Smooth muscle cell (in vitro differentiated cells): ENCODE data around the gene KIFAP3. TPM values are rescaled to one million over a fixed set of nuclear protein-coding genes. Genes with fewer than 3 reads are reported as not detected.

ENCODE experiments used
- DNase-seq: peaks from one replicate; lab custom pipeline; 2025; ENCODE audit not compliant: unreplicated experiment; lab: John Stamatoyannopoulos, UW
- H2AFZ ChIP-seq: fragments of 200-600 bp; sonication (generic); 2 replicates; pipeline ENCODE4 v1.6.0; 2016; ENCODE audit warnings: antibody characterized with exemption, low read depth, mild to moderate bottlenecking
- H3F3A ChIP-seq: fragments of 200-600 bp; sonication (generic); 2 replicates; pipeline ENCODE4 v1.6.0; 2017; ENCODE audit warnings: antibody characterized with exemption, low read depth
- H3K27ac ChIP-seq: fragments of 200-600 bp; sonication (generic); 2 replicates; pipeline ENCODE4 v1.5.1; 2016; ENCODE audit warnings: low read depth, mild to moderate bottlenecking
- H3K27me3 ChIP-seq: fragments of 200-600 bp; sonication (generic); 2 replicates; pipeline ENCODE4 v1.6.1; 2016; ENCODE audit warnings: low read depth, mild to moderate bottlenecking
- H3K36me3 ChIP-seq: fragments of 200-600 bp; sonication (generic); 2 replicates; pipeline ENCODE4 v1.5.1; 2016; ENCODE audit warnings: low read depth
- H3K4me1 ChIP-seq: fragments of 200-600 bp; sonication (generic); 2 replicates; pipeline ENCODE4 v1.5.1; 2016; ENCODE audit warnings: low read depth
- H3K4me2 ChIP-seq: fragments of 200-600 bp; sonication (generic); 2 replicates; pipeline ENCODE4 v1.6.0; 2016; ENCODE audit warnings: mild to moderate bottlenecking
- H3K4me3 ChIP-seq: fragments of 200-600 bp; sonication (generic); 2 replicates; pipeline ENCODE4 v1.5.1; 2016; ENCODE audit warnings: mild to moderate bottlenecking
- H3K79me2 ChIP-seq: fragments of 200-600 bp; sonication (generic); 2 replicates; pipeline ENCODE4 v1.6.0; 2016; ENCODE audit warnings: low read depth, mild to moderate bottlenecking
- H3K9ac ChIP-seq: fragments of 200-600 bp; sonication (generic); 2 replicates; pipeline ENCODE4 v1.6.0; 2016; ENCODE audit warnings: low read depth
- H3K9me3 ChIP-seq: fragments of 200-600 bp; sonication (generic); replicated peaks from 2 replicates; pipeline ENCODE4 v1.5.1; 2016; ENCODE audit warnings: low read depth
- H4K20me1 ChIP-seq: fragments of 200-600 bp; sonication (generic); 2 replicates; pipeline ENCODE4 v1.6.0; 2016; ENCODE audit warnings: low read depth
- CTCF ChIP-seq: fragments of 200-600 bp; sonication (generic); IDR thresholded peaks from 2 replicates; pipeline ENCODE4 v1.5.1; 2017; ENCODE audit warnings: borderline replicate concordance, mild to moderate bottlenecking, antibody characterized with exemption; ENCODE audit not compliant: insufficient read depth, poor library complexity, severe bottlenecking
- WGBS: methylation state at CpG from one replicate; pipeline ENCODE4 v1.1.7; 2016; ENCODE audit warnings: low lambda C conversion rate; 5-methylcytosine and 5-hydroxymethylcytosine counted together
- polyA plus RNA-seq: library from polyadenylated mRNA; unstranded; fragments of >200 nt; fragmentation: Nextera tagmentation; extraction: Ambion mirVana; gene quantifications from 2 replicates; pipeline ENCODE4 v1.2.1, GENCODE V29; 2016
- total RNA-seq: library from RNA; depleted of rRNA; stranded (reverse); fragments of >200 nt; gene quantifications from 2 replicates; pipeline ENCODE4 v1.2.3, GENCODE V29; 2014

KIFAP3 gene
- total and polyA plus RNA-seq, 2 experiments from 2014 or later = 37.1 to 55.3 TPM

- H3K4me3 ChIP-seq = no peak overlapping the region
- DNase-seq = no peak
- no peaks in the 10 kb centered on the region for H3K27me3 ChIP-seq
- 78% methylated on average over 2 of the region's 2 CpGs for WGBS
- H3K9me3 ChIP-seq = no peaks in the 10 kb centered on the region
- no peak overlapping the region for H3K9ac ChIP-seq
- no peaks in the 10 kb centered on the region for H3K79me2 ChIP-seq
- H4K20me1 ChIP-seq = no peaks in the 10 kb centered on the region
- H3K36me3 ChIP-seq = no peaks in the 10 kb centered on the region
- no peak overlapping the region for H3K4me2 ChIP-seq
- H3K4me1 ChIP-seq = no peaks in the 10 kb centered on the region
- H2AFZ ChIP-seq = no peak overlapping the region
- no peak for TF ChIP-seq CTCF
- H3K27ac ChIP-seq = no peak overlapping the region
- H3F3A ChIP-seq = no peaks in the 10 kb centered on the region
These were observed 85.2 kb downstream of the KIFAP3 start for GRCh38 chr1:169989246-169989645.

- Histone ChIP-seq H3K4me2 (no peak overlapping the region), H3F3A (no peaks in the 10 kb centered on the region), H2AFZ (no peak overlapping the region), H3K27ac (no peak overlapping the region), H3K9me3 (no peaks in the 10 kb centered on the region), H3K4me1 (no peaks in the 10 kb centered on the region), H3K4me3 (no peak overlapping the region), H4K20me1 (no peaks in the 10 kb centered on the region), H3K79me2 (no peaks in the 10 kb centered on the region), H3K9ac (no peak overlapping the region), H3K36me3 (peaks cover 3% of the 10 kb centered on the region), H3K27me3 (no peaks in the 10 kb centered on the region)
- no peak for TF ChIP-seq CTCF
- 98% methylated on average over 1 of the region's 1 CpG for WGBS
- DNase-seq = no peak
These were observed 88.7 kb downstream of the KIFAP3 start for GRCh38 chr1:169985757-169986156.

GRCh38 chr1:169974067-169974466 lies 100.4 kb downstream of the KIFAP3 start:
- Histone ChIP-seq H3K79me2 (no peaks in the 10 kb centered on the region), H3K36me3 (no peaks in the 10 kb centered on the region), H3K27ac (no peak overlapping the region), H3K9ac (no peak overlapping the region), H3K4me2 (no peak overlapping the region), H3K4me3 (no peak overlapping the region), H3K27me3 (no peaks in the 10 kb centered on the region), H4K20me1 (no peaks in the 10 kb centered on the region), H2AFZ (no peak overlapping the region), H3F3A (no peaks in the 10 kb centered on the region), H3K4me1 (no peaks in the 10 kb centered on the region), H3K9me3 (no peaks in the 10 kb centered on the region)
- no peak for TF ChIP-seq CTCF
- no peak for DNase-seq

GRCh38 chr1:169970114-169970513 lies 104.4 kb downstream of the KIFAP3 start:
- Histone ChIP-seq H3K4me2 (no peak overlapping the region), H3K4me3 (no peak overlapping the region), H3K9ac (no peak overlapping the region), H3K79me2 (no peaks in the 10 kb centered on the region), H3K36me3 (peaks cover 2% of the 10 kb centered on the region), H4K20me1 (no peaks in the 10 kb centered on the region), H3F3A (no peaks in the 10 kb centered on the region), H3K4me1 (no peaks in the 10 kb centered on the region), H3K27ac (no peak overlapping the region), H3K9me3 (no peaks in the 10 kb centered on the region), H3K27me3 (no peaks in the 10 kb centered on the region), H2AFZ (no peak overlapping the region)
- no peak for DNase-seq
- 88% methylated on average over 2 of the region's 2 CpGs for WGBS
- no peak for TF ChIP-seq CTCF
